ENCODE measurements around the gene FOXRED1.
"Not testable (repeated sequence)": the region's sequence is repeated elsewhere in the genome, so short reads cannot be mapped to it uniquely, and the experiment has no call there.

FOXRED1 gene

GRCh38 chr11:126282736-126283591, 14.0 kb downstream of the FOXRED1 start, which contains the start of gene TIRAP:
Gene TIRAP, plus strand, starts transcription at chr11:126283093. Its CDS starts 7,802 bp downstream, at chr11:126290895.
- DNase-seq (ENCODE audit: insufficient read length, low spot score) = peak; percentile 56
- peak; percentile 64; the same call in 1 of the 2 replicates for TF ChIP-seq POLR2A (IDR thresholded peaks at IDR 0.05; ENCODE audit: low read depth, low read length)
- FAIRE-seq = no peak

GRCh38 chr11:126284829-126285228, 15.9 kb downstream of the FOXRED1 start:
- DNase-seq (ENCODE audit: insufficient read length, low spot score) = peak; percentile 47
- no peak for TF ChIP-seq POLR2A (IDR thresholded peaks at IDR 0.05; ENCODE audit: low read depth, low read length)
- peak; percentile 86 for FAIRE-seq

GRCh38 chr11:126288237-126288636, 19.3 kb downstream of the FOXRED1 start:
- TF ChIP-seq POLR2A (IDR thresholded peaks at IDR 0.05; ENCODE audit: low read depth, low read length) = no peak
- FAIRE-seq = no peak
- DNase-seq (ENCODE audit: insufficient read length, low spot score) = no peak

- no peak for DNase-seq (ENCODE audit: insufficient read length, low spot score)
Observed at GRCh38 chr11:126290887-126291286, 21.9 kb downstream of the FOXRED1 start.

GRCh38 chr11:126293726-126294125, 24.8 kb downstream of the FOXRED1 start:
- no peak for DNase-seq (ENCODE audit: insufficient read length, low spot score)
- no peak for FAIRE-seq

More at GRCh38 chr11:126290887-126291286, 21.9 kb downstream of the FOXRED1 start:
- no peak for FAIRE-seq
- TF ChIP-seq POLR2A (IDR thresholded peaks at IDR 0.05; ENCODE audit: low read depth, low read length) = no peak

GRCh38 chr11:126297004-126297403, 28.1 kb downstream of the FOXRED1 start:
- TF ChIP-seq POLR2A (IDR thresholded peaks at IDR 0.05; ENCODE audit: low read depth, low read length) = no peak

More at GRCh38 chr11:126293726-126294125, 24.8 kb downstream of the FOXRED1 start:
- no peak for TF ChIP-seq POLR2A (IDR thresholded peaks at IDR 0.05; ENCODE audit: low read depth, low read length)

GRCh38 chr11:126303623-126304456, 34.9 kb downstream of the FOXRED1 start, which contains the start of gene DCPS:
Gene DCPS, plus strand, starts transcription at chr11:126304060. Its CDS starts 21 bp downstream, at chr11:126304081.
- FAIRE-seq = peak; percentile 48

More at GRCh38 chr11:126297004-126297403, 28.1 kb downstream of the FOXRED1 start:
- no peak for DNase-seq (ENCODE audit: insufficient read length, low spot score)
- no peak for FAIRE-seq

GRCh38 chr11:126304457-126305075, 35.6 kb downstream of the FOXRED1 start:
- DNase-seq (ENCODE audit: insufficient read length, low spot score) (no peak), FAIRE-seq (no peak)
- no peak for TF ChIP-seq POLR2A (IDR thresholded peaks at IDR 0.05; ENCODE audit: low read depth, low read length)

More at GRCh38 chr11:126303623-126304456, 34.9 kb downstream of the FOXRED1 start, which contains the start of gene DCPS:
- peak; percentile 85 for DNase-seq (ENCODE audit: insufficient read length, low spot score)
- TF ChIP-seq POLR2A (IDR thresholded peaks at IDR 0.05; ENCODE audit: low read depth, low read length) = peak; percentile 81

- no peak for FAIRE-seq
- no peak for TF ChIP-seq POLR2A (IDR thresholded peaks at IDR 0.05; ENCODE audit: low read depth, low read length)
- DNase-seq (ENCODE audit: insufficient read length, low spot score) = no peak
Observed at GRCh38 chr11:126305699-126306098, 36.7 kb downstream of the FOXRED1 start.

GRCh38 chr11:126307706-126308105, 38.8 kb downstream of the FOXRED1 start:
- DNase-seq (ENCODE audit: insufficient read length, low spot score) (no peak), FAIRE-seq (no peak)
- no peak for TF ChIP-seq POLR2A (IDR thresholded peaks at IDR 0.05; ENCODE audit: low read depth, low read length)

GRCh38 chr11:126308271-126308671, 39.3 kb downstream of the FOXRED1 start:
- TF ChIP-seq POLR2A (IDR thresholded peaks at IDR 0.05; ENCODE audit: low read depth, low read length) = no peak
- FAIRE-seq = no peak
- DNase-seq (ENCODE audit: insufficient read length, low spot score) = no peak

- not testable (repeated sequence) for FAIRE-seq
Observed at GRCh38 chr11:126308771-126309170, 39.8 kb downstream of the FOXRED1 start.

GRCh38 chr11:126310200-126310991, 41.4 kb downstream of the FOXRED1 start:
- FAIRE-seq = peak; percentile 41
- TF ChIP-seq POLR2A (IDR thresholded peaks at IDR 0.05; ENCODE audit: low read depth, low read length) = no peak
- DNase-seq (ENCODE audit: insufficient read length, low spot score) = peak; percentile 49

More at GRCh38 chr11:126308771-126309170, 39.8 kb downstream of the FOXRED1 start:
- DNase-seq (ENCODE audit: insufficient read length, low spot score) = not testable (repeated sequence)

All from H54 (cell line).